ENCODE measurements around the gene LGALS7B.
"Not testable (repeated sequence)": the region's sequence is repeated elsewhere in the genome, so short reads cannot be mapped to it uniquely, and the experiment has no call there.

The LGALS7B gene

GRCh38 chr19:38825936-38826335 lies 36.9 kb downstream of the LGALS7B start:
- FAIRE-seq: not testable (repeated sequence)

GRCh38 chr19:38826856-38827551 lies 38.0 kb downstream of the LGALS7B start:
- FAIRE-seq: no peak

GRCh38 chr19:38829203-38829602 lies 40.2 kb downstream of the LGALS7B start:
- FAIRE-seq: not testable (repeated sequence)

- FAIRE-seq: no peak
Measured at GRCh38 chr19:38830039-38830733, 41.2 kb downstream of the LGALS7B start.

GRCh38 chr19:38831142-38831605 lies 42.2 kb downstream of the LGALS7B start:
- FAIRE-seq: no peak

- no peak for FAIRE-seq
Measured at GRCh38 chr19:38833092-38833425, 44.1 kb downstream of the LGALS7B start.

- no peak for FAIRE-seq
Measured at GRCh38 chr19:38834104-38834490, 45.1 kb downstream of the LGALS7B start.

GRCh38 chr19:38834590-38834989 lies 45.6 kb downstream of the LGALS7B start:
- FAIRE-seq: no peak

- no peak for FAIRE-seq
Measured at GRCh38 chr19:38836159-38836982, 47.4 kb downstream of the LGALS7B start.

GRCh38 chr19:38836983-38837626 lies 48.1 kb downstream of the LGALS7B start:
- FAIRE-seq: no peak

GRCh38 chr19:38837656-38838121 lies 48.7 kb downstream of the LGALS7B start:
- no peak for FAIRE-seq

- no peak for FAIRE-seq
Measured at GRCh38 chr19:38838208-38838985, 49.4 kb downstream of the LGALS7B start.

GRCh38 chr19:38838986-38839761 lies 50.2 kb downstream of the LGALS7B start:
- no peak for FAIRE-seq

GRCh38 chr19:38839816-38840582 lies 51.0 kb downstream of the LGALS7B start:
- FAIRE-seq: no peak

GRCh38 chr19:38840583-38840968 lies 51.6 kb downstream of the LGALS7B start:
- no peak for FAIRE-seq
